ENCODE data around the gene KNL1.

DNA sequence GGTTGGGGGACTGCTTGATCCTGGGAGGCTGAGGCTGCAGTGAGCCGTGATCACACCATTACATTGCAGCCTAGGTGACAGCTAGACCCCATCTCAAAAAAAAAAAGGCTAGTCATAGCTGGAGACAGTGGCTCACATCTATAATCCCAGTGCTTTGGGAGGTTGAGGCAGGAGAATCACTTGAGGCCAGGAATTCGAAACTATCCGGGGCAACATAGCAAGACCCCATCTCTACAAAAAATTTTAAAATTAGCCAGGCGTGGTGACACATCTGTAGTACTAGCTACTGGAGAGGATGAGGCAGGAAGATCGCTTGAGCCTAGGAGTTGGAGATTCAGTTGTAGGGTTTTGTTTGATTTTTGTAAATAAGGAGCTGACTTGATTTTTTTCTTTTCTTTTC, 45.6 kb downstream of the KNL1 start:
- TF ChIP-seq, protein P1, sequence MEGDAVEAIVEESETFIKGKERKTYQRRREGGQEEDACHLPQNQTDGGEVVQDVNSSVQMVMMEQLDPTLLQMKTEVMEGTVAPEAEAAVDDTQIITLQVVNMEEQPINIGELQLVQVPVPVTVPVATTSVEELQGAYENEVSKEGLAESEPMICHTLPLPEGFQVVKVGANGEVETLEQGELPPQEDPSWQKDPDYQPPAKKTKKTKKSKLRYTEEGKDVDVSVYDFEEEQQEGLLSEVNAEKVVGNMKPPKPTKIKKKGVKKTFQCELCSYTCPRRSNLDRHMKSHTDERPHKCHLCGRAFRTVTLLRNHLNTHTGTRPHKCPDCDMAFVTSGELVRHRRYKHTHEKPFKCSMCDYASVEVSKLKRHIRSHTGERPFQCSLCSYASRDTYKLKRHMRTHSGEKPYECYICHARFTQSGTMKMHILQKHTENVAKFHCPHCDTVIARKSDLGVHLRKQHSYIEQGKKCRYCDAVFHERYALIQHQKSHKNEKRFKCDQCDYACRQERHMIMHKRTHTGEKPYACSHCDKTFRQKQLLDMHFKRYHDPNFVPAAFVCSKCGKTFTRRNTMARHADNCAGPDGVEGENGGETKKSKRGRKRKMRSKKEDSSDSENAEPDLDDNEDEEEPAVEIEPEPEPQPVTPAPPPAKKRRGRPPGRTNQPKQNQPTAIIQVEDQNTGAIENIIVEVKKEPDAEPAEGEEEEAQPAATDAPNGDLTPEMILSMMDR (IDR thresholded peaks at IDR 0.05) = no peak
- TF ChIP-seq POLR2A (IDR thresholded peaks at IDR 0.05) = no peak
